BE2C (cell line): ENCODE results near the gene CCHCR1.

Experiments
- DNase-seq: peaks from one replicate; pipeline ENCODE4 v3.0.0-alpha.2; 2020
- H3K27me3 ChIP-seq: fragments of 250-450 bp; sonication (Bioruptor Pico); 2 replicates; pipeline ENCODE4 v1.5.1; 2020; ENCODE audit warnings: mild to moderate bottlenecking
- H3K36me3 ChIP-seq: fragments of 250-450 bp; sonication (Bioruptor Pico); 2 replicates; pipeline ENCODE4 v1.5.1; 2020; ENCODE audit warnings: mild to moderate bottlenecking
- H3K4me1 ChIP-seq: fragments of 250-450 bp; sonication (Bioruptor Pico); 2 replicates; pipeline ENCODE4 v1.5.1; 2020
- H3K4me3 ChIP-seq: 2 replicates; pipeline ENCODE4 v1.5.1; 2011; ENCODE audit warnings: low read depth, low read length
- H3K9me3 ChIP-seq: fragments of 250-450 bp; sonication (Bioruptor Pico); 2 replicates; pipeline ENCODE4 v1.5.1; 2020
- CTCF ChIP-seq: IDR thresholded peaks from 2 replicates; pipeline ENCODE4 v1.5.1; 2012; ENCODE audit warnings: mild to moderate bottlenecking, low read depth, low read length

The CCHCR1 gene

DNA sequence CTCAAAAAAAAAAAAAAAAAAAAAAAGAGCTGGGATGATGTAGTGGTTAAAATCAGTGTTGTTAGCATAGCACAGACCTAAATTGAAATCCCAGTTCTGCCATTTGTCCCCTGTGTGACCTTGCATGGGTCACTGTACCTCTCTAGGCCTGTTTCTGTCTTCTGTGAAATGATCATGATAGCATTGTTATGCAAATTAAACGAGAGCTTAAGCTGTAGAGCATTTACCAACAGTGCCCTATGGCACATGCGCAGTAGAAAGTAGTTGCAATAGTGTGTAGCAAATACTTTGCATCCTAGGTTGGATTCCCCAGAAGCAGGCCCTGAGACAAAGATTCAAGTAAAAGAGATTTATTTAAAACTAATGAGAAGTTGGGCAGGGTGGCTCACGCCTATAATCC lies 26.0 kb downstream of the CCHCR1 start:
- Histone ChIP-seq H3K4me3 (no peak overlapping the region), H3K9me3 (no peaks in the 10 kb centered on the region), H3K36me3 (no peaks in the 10 kb centered on the region), H3K4me1 (no peaks in the 10 kb centered on the region; the same call in 1 of the 2 replicates), H3K27me3 (0 out of 2 replicates have a peak, but pooled peaks cover 5% of the 10 kb centered on the region)
- no peak for TF ChIP-seq CTCF
- DNase-seq: no peak

DNA sequence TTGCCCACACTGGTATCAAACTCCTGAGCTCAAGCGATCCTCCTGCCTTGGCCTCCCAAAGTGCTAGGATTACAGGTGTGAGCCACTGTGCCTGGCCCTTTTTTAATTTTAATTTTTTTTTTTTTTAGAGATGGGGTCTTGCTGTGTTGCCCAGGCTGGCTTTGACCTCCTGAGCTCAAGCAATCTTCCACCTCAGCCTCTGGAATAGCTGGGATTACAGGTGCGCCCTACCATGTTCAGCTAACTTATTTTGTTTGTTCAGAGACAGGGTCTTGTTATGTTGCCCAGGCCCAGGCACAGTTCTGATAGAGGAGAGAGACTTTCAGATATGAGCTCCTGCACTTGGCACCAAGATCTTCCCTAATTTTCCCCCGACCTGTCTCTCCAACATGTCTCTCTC lies 26.9 kb downstream of the CCHCR1 start:
- H3K4me3 ChIP-seq: no peak overlapping the region
- no peaks in the 10 kb centered on the region for H3K36me3 ChIP-seq
- no peak for DNase-seq
- 0 out of 2 replicates have a peak, but pooled peaks cover 5% of the 10 kb centered on the region for H3K27me3 ChIP-seq
- no peaks in the 10 kb centered on the region; the same call in 1 of the 2 replicates for H3K4me1 ChIP-seq
- TF ChIP-seq CTCF: no peak
- no peaks in the 10 kb centered on the region for H3K9me3 ChIP-seq

DNA sequence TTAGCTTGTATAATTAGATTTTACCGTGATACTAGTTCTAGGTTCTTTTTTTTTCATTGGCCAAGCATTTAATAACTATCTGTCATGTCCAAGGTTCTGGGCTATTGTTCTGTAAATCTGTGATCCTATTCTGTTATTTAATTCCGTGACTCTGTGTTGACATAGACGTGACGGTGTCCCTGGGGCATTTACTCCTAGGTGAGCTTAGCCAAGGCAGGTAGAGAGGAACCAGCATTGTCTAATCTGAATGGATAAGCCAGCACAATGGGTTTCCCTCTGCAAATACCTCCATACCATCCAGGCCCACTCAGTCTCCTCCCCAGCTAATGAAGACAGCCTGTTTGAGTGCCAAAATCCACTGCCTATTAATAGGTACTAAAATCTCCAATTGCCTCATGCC lies 28.5 kb downstream of the CCHCR1 start:
- Histone ChIP-seq H3K4me3 (no peak overlapping the region), H3K36me3 (no peaks in the 10 kb centered on the region), H3K4me1 (no peaks in the 10 kb centered on the region; the same call in 1 of the 2 replicates), H3K9me3 (no peaks in the 10 kb centered on the region), H3K27me3 (0 out of 2 replicates have a peak, but pooled peaks cover 5% of the 10 kb centered on the region)
- DNase-seq: no peak
- TF ChIP-seq CTCF: no peak

GRCh38 chr6:31128093-31128676 lies 29.4 kb downstream of the CCHCR1 start:
- Histone ChIP-seq H3K36me3 (no peaks in the 10 kb centered on the region), H3K4me3 (no peak overlapping the region), H3K9me3 (no peaks in the 10 kb centered on the region), H3K27me3 (0 out of 2 replicates have a peak, but pooled peaks cover 5% of the 10 kb centered on the region), H3K4me1 (no peaks in the 10 kb centered on the region; the same call in 1 of the 2 replicates)
- peak; percentile 89 for TF ChIP-seq CTCF
- DNase-seq: peak; percentile 68

DNA sequence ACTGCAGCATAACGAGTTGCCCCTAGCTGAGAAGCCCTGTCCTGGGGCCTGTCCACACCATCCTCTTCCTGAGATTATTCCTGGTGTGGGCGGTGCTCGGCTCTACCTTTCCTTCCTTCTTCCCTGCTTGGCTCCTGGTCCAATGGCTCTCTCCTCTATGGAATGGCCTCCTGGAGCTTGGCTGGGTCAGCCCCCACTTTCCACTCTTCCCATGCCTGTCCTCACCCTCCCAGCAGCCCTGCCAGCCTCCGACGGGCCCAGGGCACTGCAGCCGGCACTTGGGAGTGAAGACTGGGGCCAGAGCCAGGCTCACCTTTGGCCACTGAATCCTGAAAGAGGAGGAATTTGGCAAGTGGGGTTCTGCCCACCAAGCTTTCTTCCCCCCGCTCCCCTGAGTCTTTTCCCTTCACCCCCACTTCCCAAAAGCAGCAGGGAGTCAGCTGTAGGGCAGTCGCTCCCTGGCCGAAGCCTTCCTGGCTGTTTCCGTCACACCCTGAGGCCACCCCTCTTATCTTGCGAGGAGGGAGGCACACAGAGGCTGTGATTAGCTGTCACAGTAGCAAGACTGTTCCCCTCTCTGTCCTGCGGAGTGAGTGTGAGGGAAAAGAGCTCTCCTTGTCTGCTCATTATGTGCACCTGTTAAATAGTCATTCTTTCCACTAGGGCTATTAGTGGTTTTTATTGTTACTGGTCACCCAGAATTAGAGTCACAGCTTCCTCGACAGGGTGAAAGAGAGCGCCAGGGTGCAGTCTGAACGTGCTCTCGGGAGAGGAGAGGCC lies 31.0 kb downstream of the CCHCR1 start:
- H3K4me1 ChIP-seq: no peaks in the 10 kb centered on the region; the same call in 1 of the 2 replicates
- no peak for DNase-seq
- TF ChIP-seq CTCF: no peak
- H3K4me3 ChIP-seq: no peak overlapping the region
- 0 out of 2 replicates have a peak, but pooled peaks cover 5% of the 10 kb centered on the region for H3K27me3 ChIP-seq
- H3K9me3 ChIP-seq: no peaks in the 10 kb centered on the region
- no peaks in the 10 kb centered on the region for H3K36me3 ChIP-seq
